IPS-11a (cell line): ENCODE measurements around the gene A2ML1.
A peak's percentile ranks its signal among the peaks of the same experiment; 100 is the strongest.
"Not testable (repeated sequence)": the region's sequence is repeated elsewhere in the genome, so short reads cannot be mapped to it uniquely, and the experiment has no call there.

ENCODE experiments used
- H3K4me3 ChIP-seq: one replicate; pipeline ENCODE4 v1.5.1; 2013; ENCODE audit warnings: low read depth, low read length, control low read depth

Gene A2ML1

DNA sequence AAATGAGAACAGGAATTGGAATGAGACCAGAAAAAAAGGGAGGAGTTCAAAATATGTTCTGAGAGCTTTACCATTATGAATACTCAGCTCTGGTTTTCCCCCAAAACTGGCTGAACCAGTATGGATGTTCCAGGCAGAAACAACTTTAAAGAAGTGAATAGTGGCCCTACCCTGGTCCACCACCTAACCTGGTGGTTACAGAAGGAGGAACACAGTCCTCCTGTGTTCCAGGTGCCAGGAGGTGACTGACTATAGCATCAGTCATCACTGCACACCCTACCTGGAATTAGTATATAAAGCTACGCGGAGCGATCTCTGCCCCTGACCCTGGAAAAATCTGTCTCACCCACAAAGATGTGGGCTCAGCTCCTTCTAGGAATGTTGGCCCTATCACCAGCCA is at the start of gene A2ML1:
TSS of gene A2ML1 (plus strand) at position 324 of the 400 bp plus-strand sequence. CDS start at position 355, 31 bp downstream.
- no peak within 1 kb of the TSS for H3K4me3 ChIP-seq

DNA sequence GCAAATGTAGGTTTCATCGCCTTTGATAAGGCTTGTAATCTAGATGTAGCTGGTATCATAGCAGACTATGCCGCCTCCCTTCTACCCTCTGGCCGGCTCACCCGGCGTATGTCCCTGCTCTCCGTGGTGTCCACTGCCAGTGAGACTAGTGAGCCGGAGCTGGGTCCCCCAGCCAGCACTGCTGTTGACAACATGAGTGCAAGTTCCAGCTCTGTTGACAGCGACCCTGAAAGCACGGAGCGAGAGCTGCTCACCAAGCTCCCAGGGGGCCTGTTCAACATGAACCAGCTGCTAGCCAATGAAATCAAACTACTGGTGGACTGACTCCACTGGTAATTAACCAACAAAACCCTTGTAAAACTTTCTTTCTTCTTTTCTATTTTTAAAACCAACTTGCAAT is 49.0 kb upstream of the A2ML1 start:
- H3K4me3 ChIP-seq: no peak overlapping the region

DNA sequence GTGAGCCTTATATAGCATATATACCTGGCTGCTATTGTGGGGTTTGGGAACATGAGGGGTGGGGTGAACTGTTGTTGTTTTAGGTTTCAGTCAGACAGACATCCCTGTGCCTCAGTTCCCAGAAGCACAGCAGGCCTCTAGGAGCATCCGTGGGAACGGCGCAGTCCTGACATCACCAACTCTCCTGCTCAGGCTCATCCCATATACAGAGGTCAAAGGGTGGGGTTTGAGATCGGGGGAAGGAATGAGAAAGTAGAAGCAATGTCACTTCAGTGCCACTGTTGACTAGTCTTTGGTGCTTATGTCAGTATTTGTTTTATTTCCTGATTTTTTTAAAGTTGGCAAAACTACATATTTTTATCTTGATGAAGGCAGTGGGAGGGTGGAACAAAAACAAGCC is 43.1 kb upstream of the A2ML1 start:
- H3K4me3 ChIP-seq: no peak overlapping the region

- H3K4me3 ChIP-seq: no peak overlapping the region
Observed at GRCh38 chr12:8779862-8780261, 42.6 kb upstream of the A2ML1 start.

DNA sequence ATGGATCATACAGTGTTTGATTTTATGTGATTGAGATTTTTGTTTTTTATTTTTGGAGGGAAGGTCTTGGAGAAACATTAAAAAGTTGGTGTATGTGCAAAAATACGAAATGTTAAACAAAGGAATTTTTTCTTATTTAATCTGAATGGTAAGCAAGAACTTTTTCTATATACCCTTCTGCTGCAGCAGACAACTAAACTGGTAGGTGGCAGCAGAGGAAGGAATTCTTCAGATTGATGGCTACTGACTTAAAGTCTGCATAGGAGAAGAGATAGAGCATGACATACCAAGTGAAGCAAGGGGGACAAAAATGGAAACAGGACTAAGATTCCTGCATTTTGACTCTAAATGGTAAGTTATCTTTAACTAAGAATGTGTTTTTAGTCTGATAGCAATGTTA is 42.0 kb upstream of the A2ML1 start:
- H3K4me3 ChIP-seq: no peak overlapping the region

GRCh38 chr12:8781381-8782127 is 40.9 kb upstream of the A2ML1 start:
- no peak overlapping the region for H3K4me3 ChIP-seq

DNA sequence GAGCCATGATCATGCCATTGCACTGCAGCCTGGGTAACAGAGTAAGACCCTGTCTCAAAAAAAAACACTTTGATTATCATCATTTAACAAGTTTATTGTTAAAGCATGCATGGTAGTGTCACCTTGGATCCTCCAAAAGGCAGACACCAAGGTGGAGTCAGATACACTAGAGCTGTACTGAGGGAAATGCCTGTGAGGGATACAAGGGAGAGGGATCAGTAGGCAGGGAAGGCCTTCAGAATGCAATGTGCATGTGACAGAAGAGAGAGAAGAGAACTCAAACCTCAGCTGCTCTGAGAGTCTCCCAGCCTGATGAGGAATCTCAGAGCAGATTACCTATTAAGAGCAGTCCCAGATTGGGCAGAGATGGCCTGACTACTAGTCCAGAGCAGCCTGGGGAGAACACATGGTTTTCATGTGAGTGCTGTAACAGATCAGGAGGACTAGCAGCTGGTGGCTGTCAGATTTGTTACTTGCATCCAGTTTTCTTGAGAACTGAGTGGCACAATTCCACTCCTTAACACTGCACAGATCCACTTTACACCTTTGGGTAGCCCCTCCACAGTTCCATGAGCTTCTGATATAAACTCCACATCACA is 38.0 kb upstream of the A2ML1 start:
- no peak overlapping the region for H3K4me3 ChIP-seq

DNA sequence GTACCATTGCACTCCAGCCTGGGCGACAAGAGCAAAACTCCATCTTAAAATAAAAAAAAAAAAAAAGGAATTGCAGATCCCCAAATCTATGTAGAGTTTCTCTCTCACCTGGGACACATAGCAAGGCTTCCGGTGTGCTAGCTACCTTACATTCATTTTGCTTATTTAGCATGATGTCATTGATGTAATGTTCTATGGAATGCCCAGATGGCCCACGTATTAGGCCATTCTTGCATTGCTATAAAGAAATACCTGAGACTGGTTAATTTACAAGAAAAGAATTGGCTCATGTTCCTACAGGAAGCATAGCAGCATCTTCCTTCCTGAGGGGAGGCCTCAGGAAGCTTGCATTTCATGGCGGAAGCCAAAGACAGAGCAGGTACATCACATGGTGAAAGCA is 36.9 kb upstream of the A2ML1 start:
- no peak overlapping the region for H3K4me3 ChIP-seq

GRCh38 chr12:8787206-8787605 is 35.2 kb upstream of the A2ML1 start:
- not testable (repeated sequence) for H3K4me3 ChIP-seq

GRCh38 chr12:8788706-8789105 is 33.7 kb upstream of the A2ML1 start:
- H3K4me3 ChIP-seq: peak overlapping the region; percentile 89

DNA sequence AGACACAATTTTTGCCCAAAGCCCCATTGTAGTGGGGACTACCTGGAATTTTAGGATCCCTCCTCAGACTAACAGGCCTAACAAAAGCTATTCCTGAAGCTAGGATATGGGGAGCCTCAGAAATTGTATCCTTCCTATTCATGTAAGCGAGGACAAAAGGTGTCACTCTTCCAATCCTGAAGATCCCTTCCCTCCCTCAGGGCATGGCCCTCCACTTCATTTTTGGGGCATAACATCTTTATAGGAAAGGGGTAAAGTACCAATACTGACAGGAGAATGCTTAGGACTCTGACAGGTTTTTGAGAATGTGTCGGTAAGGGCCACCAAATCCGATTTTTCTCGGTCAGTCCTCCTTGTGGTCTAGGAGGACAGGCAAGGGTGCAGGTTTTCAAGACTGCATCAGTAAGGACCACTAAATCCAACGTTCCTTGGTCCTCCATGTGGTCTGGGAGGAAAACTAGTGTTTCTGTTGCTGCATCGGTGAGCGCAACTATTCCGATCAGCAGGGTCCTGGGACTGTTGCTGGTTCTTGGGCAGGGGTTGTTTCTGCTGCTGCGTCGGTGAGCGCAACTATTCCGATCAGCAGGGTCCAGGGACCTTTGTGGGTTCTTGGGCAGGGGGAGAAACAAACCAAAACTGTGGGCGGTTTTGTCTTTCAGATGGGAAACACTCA is 32.9 kb upstream of the A2ML1 start:
- peak overlapping the region; percentile 89 for H3K4me3 ChIP-seq

DNA sequence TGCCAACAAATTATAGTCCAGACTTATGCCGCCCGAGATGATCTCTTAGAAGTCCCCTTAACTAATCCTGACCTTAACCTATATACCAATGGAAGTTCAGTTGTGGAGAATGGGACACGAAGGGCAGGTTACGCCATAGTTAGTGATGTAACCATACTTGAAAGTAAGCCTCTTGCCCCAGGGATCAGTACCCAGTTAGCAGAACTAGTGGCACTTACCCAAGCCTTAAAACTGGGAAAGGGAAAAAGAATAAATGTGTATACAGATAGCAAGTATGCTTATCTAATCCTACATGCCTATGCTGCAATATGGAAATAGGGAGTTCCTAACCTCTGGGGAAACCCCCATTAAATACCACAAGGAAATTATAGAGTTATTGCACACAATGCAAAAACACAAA is 29.2 kb upstream of the A2ML1 start:
- H3K4me3 ChIP-seq: not testable (repeated sequence)

- H3K4me3 ChIP-seq: not testable (repeated sequence)
Observed at GRCh38 chr12:8794611-8795010, 27.8 kb upstream of the A2ML1 start.

GRCh38 chr12:8796831-8797626 is 25.4 kb upstream of the A2ML1 start:
- H3K4me3 ChIP-seq: no peak overlapping the region

GRCh38 chr12:8801213-8801612 is 21.2 kb upstream of the A2ML1 start:
- not testable (repeated sequence) for H3K4me3 ChIP-seq

DNA sequence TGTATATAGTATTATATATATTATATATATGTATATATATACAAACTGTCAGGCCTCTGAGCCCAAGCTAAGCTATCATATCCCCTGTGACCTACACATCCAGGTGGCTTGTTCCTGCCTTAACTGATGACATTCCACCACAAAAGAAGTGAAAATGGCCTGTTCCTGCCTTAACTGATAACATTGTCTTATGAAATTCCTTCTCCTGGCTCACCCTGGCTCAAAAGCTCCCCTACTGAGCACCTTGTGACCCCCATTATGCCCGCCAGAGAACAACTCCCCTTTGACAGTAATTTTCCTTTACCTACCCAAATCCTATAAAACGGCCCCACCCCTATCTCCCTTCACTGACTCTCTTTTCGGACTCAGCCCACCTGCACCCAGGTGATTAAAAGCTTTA is 17.6 kb upstream of the A2ML1 start:
- peak overlapping the region; percentile 49 for H3K4me3 ChIP-seq

GRCh38 chr12:8805487-8805886 is 16.9 kb upstream of the A2ML1 start:
- H3K4me3 ChIP-seq: peak overlapping the region; percentile 49

DNA sequence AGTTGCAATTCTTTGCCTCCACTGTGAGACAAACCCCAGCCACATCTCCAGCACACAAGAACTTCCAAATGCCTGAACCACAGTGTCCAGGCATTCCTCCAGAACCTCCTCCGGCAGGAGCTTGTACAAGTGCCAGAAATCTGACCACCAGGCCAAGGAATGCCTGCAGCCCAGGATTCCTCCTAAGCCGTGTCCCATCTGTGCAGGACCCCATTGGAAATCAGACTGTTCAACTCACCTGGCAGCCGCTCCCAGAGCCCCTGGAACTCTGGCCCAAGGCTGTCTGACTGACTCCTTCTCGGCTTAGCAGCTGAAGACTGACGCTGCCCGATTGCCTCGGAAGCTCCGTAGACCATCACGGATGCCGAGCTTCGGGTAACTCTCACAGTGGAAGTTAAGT is 15.3 kb upstream of the A2ML1 start:
- peak overlapping the region; percentile 13 for H3K4me3 ChIP-seq

GRCh38 chr12:8810112-8810511 is 12.3 kb upstream of the A2ML1 start:
- not testable (repeated sequence) for H3K4me3 ChIP-seq

GRCh38 chr12:8813572-8814357 is 8.7 kb upstream of the A2ML1 start:
- H3K4me3 ChIP-seq: no peak overlapping the region
